ENCODE measurements around the gene IMMP2L. TPM values are rescaled to one million over a fixed set of nuclear protein-coding genes. Genes with fewer than 3 reads are reported as not detected.

The IMMP2L gene
- total RNA-seq, 1 donor from 2014 or later: 59.6 TPM

- Mint-ChIP-seq H3K27me3 (ENCODE audit: low read depth) (no peaks in the 10 kb centered on the region), H3K4me1 (peaks cover 25% of the 10 kb centered on the region), H3K27ac (no peak overlapping the region), H3K36me3 (peaks cover 2% of the 10 kb centered on the region), H3K9me3 (peaks cover 3% of the 10 kb centered on the region), H3K4me3 (no peak overlapping the region)
- TF ChIP-seq CTCF (IDR thresholded peaks at IDR 0.05; ENCODE audit: unreplicated experiment): no peak
- DNase-seq (ENCODE audit: low spot score in 2 of 2, unreplicated experiment in 2 of 2): no peak
These were observed 34.0 kb downstream of the IMMP2L start for GRCh38 chr7:111528331-111528730.

GRCh38 chr7:111527545-111527944 lies 34.7 kb downstream of the IMMP2L start:
- H3K36me3 Mint-ChIP-seq: peaks cover 6% of the 10 kb centered on the region
- H3K4me3 Mint-ChIP-seq: no peak overlapping the region
- H3K27me3 Mint-ChIP-seq (ENCODE audit: low read depth): no peaks in the 10 kb centered on the region
- no peak for TF ChIP-seq CTCF (IDR thresholded peaks at IDR 0.05; ENCODE audit: unreplicated experiment)
- H3K4me1 Mint-ChIP-seq: peaks cover 18% of the 10 kb centered on the region
- H3K27ac Mint-ChIP-seq: no peak overlapping the region
- DNase-seq (ENCODE audit: low spot score in 2 of 2, unreplicated experiment in 2 of 2): no peak
- peaks cover 8% of the 10 kb centered on the region for H3K9me3 Mint-ChIP-seq

DNA sequence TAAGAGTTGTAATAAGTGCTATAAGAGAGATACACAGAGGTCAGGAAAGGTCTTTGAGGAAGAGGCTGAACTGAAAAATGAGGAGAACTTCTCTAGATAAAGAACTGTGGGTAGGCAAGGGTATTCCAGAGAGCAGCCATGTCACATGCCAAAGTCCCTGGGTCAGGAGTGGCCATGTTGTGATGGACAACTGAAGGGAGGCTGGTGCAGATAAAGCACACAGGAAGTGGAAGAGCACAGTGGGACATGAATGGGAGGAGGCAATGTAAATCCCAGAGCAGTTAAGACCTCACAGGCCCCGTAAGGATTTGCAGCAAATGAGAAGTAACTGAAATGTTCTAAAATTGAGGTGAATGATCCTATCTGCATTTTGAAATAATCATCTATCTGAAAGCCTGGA lies 37.2 kb downstream of the IMMP2L start:
- H3K27ac Mint-ChIP-seq: no peak overlapping the region
- peaks cover 23% of the 10 kb centered on the region for H3K9me3 Mint-ChIP-seq
- DNase-seq (ENCODE audit: low spot score in 2 of 2, unreplicated experiment in 2 of 2): no peak
- no peak overlapping the region for H3K4me3 Mint-ChIP-seq
- peaks cover 25% of the 10 kb centered on the region for H3K36me3 Mint-ChIP-seq
- H3K27me3 Mint-ChIP-seq (ENCODE audit: low read depth): no peaks in the 10 kb centered on the region
- H3K4me1 Mint-ChIP-seq: peaks cover 15% of the 10 kb centered on the region
- no peak for TF ChIP-seq CTCF (IDR thresholded peaks at IDR 0.05; ENCODE audit: unreplicated experiment)

GRCh38 chr7:111521660-111522059 lies 40.6 kb downstream of the IMMP2L start:
- no peak overlapping the region for H3K27ac Mint-ChIP-seq
- peaks cover 23% of the 10 kb centered on the region for H3K9me3 Mint-ChIP-seq
- peaks cover 7% of the 10 kb centered on the region for H3K4me1 Mint-ChIP-seq
- no peak overlapping the region for H3K4me3 Mint-ChIP-seq
- peaks cover 35% of the 10 kb centered on the region for H3K36me3 Mint-ChIP-seq
- DNase-seq (ENCODE audit: low spot score in 2 of 2, unreplicated experiment in 2 of 2): no peak
- TF ChIP-seq CTCF (IDR thresholded peaks at IDR 0.05; ENCODE audit: unreplicated experiment): no peak
- no peaks in the 10 kb centered on the region for H3K27me3 Mint-ChIP-seq (ENCODE audit: low read depth)

- Mint-ChIP-seq H3K27me3 (ENCODE audit: low read depth) (no peaks in the 10 kb centered on the region), H3K9me3 (peaks cover 23% of the 10 kb centered on the region), H3K27ac (no peak overlapping the region), H3K4me3 (no peak overlapping the region), H3K36me3 (peaks cover 38% of the 10 kb centered on the region), H3K4me1 (peaks cover 13% of the 10 kb centered on the region)
- DNase-seq (ENCODE audit: low spot score in 2 of 2, unreplicated experiment in 2 of 2): no peak
- TF ChIP-seq CTCF (IDR thresholded peaks at IDR 0.05; ENCODE audit: unreplicated experiment): no peak
These were observed 44.0 kb downstream of the IMMP2L start for GRCh38 chr7:111518264-111518663.

- no peak for DNase-seq (ENCODE audit: low spot score in 2 of 2, unreplicated experiment in 2 of 2)
- no peaks in the 10 kb centered on the region for H3K27me3 Mint-ChIP-seq (ENCODE audit: low read depth)
- no peak overlapping the region for H3K4me3 Mint-ChIP-seq
- peaks cover 13% of the 10 kb centered on the region for H3K4me1 Mint-ChIP-seq
- no peak for TF ChIP-seq CTCF (IDR thresholded peaks at IDR 0.05; ENCODE audit: unreplicated experiment)
- H3K36me3 Mint-ChIP-seq: peaks cover 41% of the 10 kb centered on the region
- H3K27ac Mint-ChIP-seq: no peak overlapping the region
- peaks cover 24% of the 10 kb centered on the region for H3K9me3 Mint-ChIP-seq
These were observed 44.7 kb downstream of the IMMP2L start for GRCh38 chr7:111517549-111517951.

Measured in mesothelial cell of epicardium (in vitro differentiated cells).